ENCODE data around the gene BAAT. TPM values are rescaled to one million over a fixed set of nuclear protein-coding genes. Genes with fewer than 3 reads are reported as not detected.

BAAT gene
- total RNA-seq, 1 experiment from 2014 or later = 0.25 TPM

DNA sequence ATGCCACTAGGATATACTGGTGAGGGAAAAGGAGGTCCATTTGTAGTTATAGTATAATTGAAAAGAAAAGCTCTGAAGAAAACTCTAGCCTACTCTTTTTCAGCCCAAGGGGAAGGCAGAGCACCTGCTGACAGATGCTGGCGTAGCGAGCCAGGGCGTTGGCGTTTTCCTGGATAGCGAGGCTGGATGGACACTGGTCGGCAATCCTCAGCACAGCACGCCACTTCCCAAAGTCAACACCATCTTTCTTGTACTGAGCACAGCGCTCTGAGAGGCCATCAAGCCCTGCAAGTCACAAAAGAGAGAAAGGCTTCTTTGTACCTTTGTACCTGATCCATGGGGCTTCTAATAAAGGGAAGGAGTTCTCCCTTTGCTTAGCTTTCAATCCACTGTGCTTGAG, 42.6 kb upstream of the BAAT start:
- RAD21 ChIA-PET (ENCODE audit: low non-redundant PET in 1 of 2, low total read pairs in 2 of 2, uncharacterized antibody in 2 of 2, unreplicated experiment in 2 of 2) = no interaction called here
- Histone ChIP-seq H3K9me3 (ENCODE audit: control insufficient read depth in 1 of 2, insufficient read depth in 1 of 2, low read depth in 1 of 2, low read length in 2 of 2) (no peaks in the 10 kb centered on the region), H3K27me3 (ENCODE audit: insufficient read depth, low read length) (peaks cover 14% of the 10 kb centered on the region), H3K9ac (ENCODE audit: low read length) (no peak overlapping the region), H3K4me1 (ENCODE audit: control insufficient read depth in 1 of 2, insufficient read depth in 2 of 2, low read length in 2 of 2) (no peaks in the 10 kb centered on the region), H4K20me1 (ENCODE audit: insufficient read depth) (no peaks in the 10 kb centered on the region), H3K9me2 (ENCODE audit: insufficient read depth) (no peaks in the 10 kb centered on the region), H2AFZ (ENCODE audit: low read depth, low read length, poor library complexity, severe bottlenecking) (no peak overlapping the region), H3K79me2 (ENCODE audit: insufficient read depth, low read length) (no peaks in the 10 kb centered on the region), H3K36me3 (ENCODE audit: control insufficient read depth in 1 of 2, insufficient read depth in 2 of 2, low read length in 2 of 2) (no peaks in the 10 kb centered on the region), H3K27ac (ENCODE audit: low read depth, low read length) (no peak overlapping the region), H3K4me3 (replicated peaks in 1 of 2; ENCODE audit: low read depth in 1 of 2, low read length in 2 of 2) (no peak overlapping the region), H3K4me2 (ENCODE audit: low read length) (no peak overlapping the region)
- intact Hi-C loops (cut with micrococcal nuclease) = no loop called here
- DNase-seq (ENCODE audit: low read depth, low spot score) = no peak
- no TSS peak for BruUV-seq (replicated peaks)
- TF ChIP-seq, protein P1, sequence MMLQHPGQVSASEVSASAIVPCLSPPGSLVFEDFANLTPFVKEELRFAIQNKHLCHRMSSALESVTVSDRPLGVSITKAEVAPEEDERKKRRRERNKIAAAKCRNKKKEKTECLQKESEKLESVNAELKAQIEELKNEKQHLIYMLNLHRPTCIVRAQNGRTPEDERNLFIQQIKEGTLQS (IDR thresholded peaks at IDR 0.05) = no peak
- TF ChIP-seq EZH2phosphoT487 (IDR thresholded peaks at IDR 0.05; ENCODE audit: borderline replicate concordance) (no peak), RAD21 (IDR thresholded peaks at IDR 0.05; ENCODE audit: low read depth) (no peak), TCF7L2 (IDR thresholded peaks at IDR 0.05; ENCODE audit: borderline replicate concordance, extremely low read depth, insufficient read depth, insufficient read length) (no peak), SP1 (IDR thresholded peaks at IDR 0.05; ENCODE audit: low read depth) (no peak), SRF (IDR thresholded peaks at IDR 0.05; ENCODE audit: low read depth) (no peak), EGR1 (IDR thresholded peaks at IDR 0.05; ENCODE audit: low read depth) (no peak), YY1 (IDR thresholded peaks at IDR 0.05; ENCODE audit: extremely low read depth, insufficient replicate concordance, low read depth, low read length) (no peak), JUND (IDR thresholded peaks at IDR 0.05) (no peak)
- TF ChIP-seq, protein P2, sequence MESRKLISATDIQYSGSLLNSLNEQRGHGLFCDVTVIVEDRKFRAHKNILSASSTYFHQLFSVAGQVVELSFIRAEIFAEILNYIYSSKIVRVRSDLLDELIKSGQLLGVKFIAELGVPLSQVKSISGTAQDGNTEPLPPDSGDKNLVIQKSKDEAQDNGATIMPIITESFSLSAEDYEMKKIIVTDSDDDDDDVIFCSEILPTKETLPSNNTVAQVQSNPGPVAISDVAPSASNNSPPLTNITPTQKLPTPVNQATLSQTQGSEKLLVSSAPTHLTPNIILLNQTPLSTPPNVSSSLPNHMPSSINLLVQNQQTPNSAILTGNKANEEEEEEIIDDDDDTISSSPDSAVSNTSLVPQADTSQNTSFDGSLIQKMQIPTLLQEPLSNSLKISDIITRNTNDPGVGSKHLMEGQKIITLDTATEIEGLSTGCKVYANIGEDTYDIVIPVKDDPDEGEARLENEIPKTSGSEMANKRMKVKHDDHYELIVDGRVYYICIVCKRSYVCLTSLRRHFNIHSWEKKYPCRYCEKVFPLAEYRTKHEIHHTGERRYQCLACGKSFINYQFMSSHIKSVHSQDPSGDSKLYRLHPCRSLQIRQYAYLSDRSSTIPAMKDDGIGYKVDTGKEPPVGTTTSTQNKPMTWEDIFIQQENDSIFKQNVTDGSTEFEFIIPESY (IDR thresholded peaks at IDR 0.05; ENCODE audit: extremely low read depth, insufficient replicate concordance, low read length) = no peak
- POLR2A ChIA-PET = no interaction called here
- CTCF ChIA-PET = no interaction called here
- ATAC-seq = no peak
